ENCODE data around the gene TH.
A peak's percentile ranks its signal among the peaks of the same experiment; 100 is the strongest.

The TH gene

GRCh38 chr11:2188745-2189144, 17.1 kb upstream of the TH start:
- Histone ChIP-seq H3K36me3 (replicated peaks) (no peaks in the 10 kb centered on the region), H3K27ac (no peak overlapping the region), H3K27me3 (replicated peaks) (peaks cover 14% of the 10 kb centered on the region), H3K4me3 (ENCODE audit: low read depth, low read length) (no peak overlapping the region)
- TF ChIP-seq CTCF (IDR thresholded peaks at IDR 0.05; ENCODE audit: low read depth, low read length, missing control alignments) = no peak
- DNase-seq = no peak
- in situ Hi-C loops (cut with HindIII; ENCODE audit: low pct_ligation_motif_present, low sequenced_read_pairs) = no loop called here

- H3K4me3 ChIP-seq (ENCODE audit: low read depth, low read length) = no peak overlapping the region
- no peak for TF ChIP-seq CTCF (IDR thresholded peaks at IDR 0.05; ENCODE audit: low read depth, low read length, missing control alignments)
- no peak for DNase-seq
- no peaks in the 10 kb centered on the region for H3K36me3 ChIP-seq (replicated peaks)
- in situ Hi-C loops (cut with HindIII; ENCODE audit: low pct_ligation_motif_present, low sequenced_read_pairs) = no loop called here
- H3K27me3 ChIP-seq (replicated peaks) = peaks cover 14% of the 10 kb centered on the region
- H3K27ac ChIP-seq = no peak overlapping the region
Observed at GRCh38 chr11:2187280-2187707, 15.7 kb upstream of the TH start.

- Histone ChIP-seq H3K27ac (no peak overlapping the region), H3K27me3 (replicated peaks) (peaks cover 14% of the 10 kb centered on the region), H3K36me3 (replicated peaks) (no peaks in the 10 kb centered on the region), H3K4me3 (ENCODE audit: low read depth, low read length) (no peak overlapping the region)
- DNase-seq = peak; percentile 18
- in situ Hi-C loops (cut with HindIII; ENCODE audit: low pct_ligation_motif_present, low sequenced_read_pairs) = no loop called here
- peak; percentile 64 for TF ChIP-seq CTCF (IDR thresholded peaks at IDR 0.05; ENCODE audit: low read depth, low read length, missing control alignments)
Observed at GRCh38 chr11:2186669-2187279, 15.2 kb upstream of the TH start.

GRCh38 chr11:2185324-2186085, 13.9 kb upstream of the TH start:
- no peak for DNase-seq
- H3K4me3 ChIP-seq (ENCODE audit: low read depth, low read length) = no peak overlapping the region

GRCh38 chr11:2182692-2183474, 11.3 kb upstream of the TH start:
- Histone ChIP-seq H3K4me3 (ENCODE audit: low read depth, low read length) (no peak overlapping the region), H3K36me3 (replicated peaks) (no peaks in the 10 kb centered on the region), H3K27ac (no peak overlapping the region), H3K27me3 (replicated peaks) (no peaks in the 10 kb centered on the region)
- in situ Hi-C loops (cut with HindIII; ENCODE audit: low pct_ligation_motif_present, low sequenced_read_pairs) = no loop called here
- TF ChIP-seq CTCF (IDR thresholded peaks at IDR 0.05; ENCODE audit: low read depth, low read length, missing control alignments) = no peak
- no peak for DNase-seq

More at GRCh38 chr11:2185324-2186085, 13.9 kb upstream of the TH start:
- in situ Hi-C loops (cut with HindIII; ENCODE audit: low pct_ligation_motif_present, low sequenced_read_pairs) = no loop called here
- Histone ChIP-seq H3K27me3 (replicated peaks) (peaks cover 5% of the 10 kb centered on the region), H3K27ac (no peak overlapping the region), H3K36me3 (replicated peaks) (no peaks in the 10 kb centered on the region)
- no peak for TF ChIP-seq CTCF (IDR thresholded peaks at IDR 0.05; ENCODE audit: low read depth, low read length, missing control alignments)

Measured in brain microvascular endothelial cell (primary cell).